ENCODE measurements around the gene SPAG17. TPM values are rescaled to one million over a fixed set of nuclear protein-coding genes. Genes with fewer than 3 reads are reported as not detected.
"Not testable (repeated sequence)": the region's sequence is repeated elsewhere in the genome, so short reads cannot be mapped to it uniquely, and the experiment has no call there.

The SPAG17 gene
- total RNA-seq, 4 donors from 2014 or later, result not detected

- no peak for TF ChIP-seq POLR2A (IDR thresholded peaks at IDR 0.05)
- TF ChIP-seq, protein P1, sequence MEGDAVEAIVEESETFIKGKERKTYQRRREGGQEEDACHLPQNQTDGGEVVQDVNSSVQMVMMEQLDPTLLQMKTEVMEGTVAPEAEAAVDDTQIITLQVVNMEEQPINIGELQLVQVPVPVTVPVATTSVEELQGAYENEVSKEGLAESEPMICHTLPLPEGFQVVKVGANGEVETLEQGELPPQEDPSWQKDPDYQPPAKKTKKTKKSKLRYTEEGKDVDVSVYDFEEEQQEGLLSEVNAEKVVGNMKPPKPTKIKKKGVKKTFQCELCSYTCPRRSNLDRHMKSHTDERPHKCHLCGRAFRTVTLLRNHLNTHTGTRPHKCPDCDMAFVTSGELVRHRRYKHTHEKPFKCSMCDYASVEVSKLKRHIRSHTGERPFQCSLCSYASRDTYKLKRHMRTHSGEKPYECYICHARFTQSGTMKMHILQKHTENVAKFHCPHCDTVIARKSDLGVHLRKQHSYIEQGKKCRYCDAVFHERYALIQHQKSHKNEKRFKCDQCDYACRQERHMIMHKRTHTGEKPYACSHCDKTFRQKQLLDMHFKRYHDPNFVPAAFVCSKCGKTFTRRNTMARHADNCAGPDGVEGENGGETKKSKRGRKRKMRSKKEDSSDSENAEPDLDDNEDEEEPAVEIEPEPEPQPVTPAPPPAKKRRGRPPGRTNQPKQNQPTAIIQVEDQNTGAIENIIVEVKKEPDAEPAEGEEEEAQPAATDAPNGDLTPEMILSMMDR (IDR thresholded peaks at IDR 0.05), result no peak
- Histone ChIP-seq H3K36me3 (no peaks in the 10 kb centered on the region), H3K27me3 (no peaks in the 10 kb centered on the region), H3K4me1 (peaks cover 0 to 23% (median 8%) of the 10 kb centered on the region in 4 donors), H3K4me3 (peak overlapping the region; percentile 79 to 96 (median 94)), H3K9me3 (no peaks in the 10 kb centered on the region), H3K27ac (peak overlapping the region in 3 of 4 donors; percentile 83 to 92 (median 84))
- no peak for DNase-seq
Observed at GRCh38 chr1:117930173-117930447, 254.9 kb downstream of the SPAG17 start.

GRCh38 chr1:117929343-117930172 is 255.5 kb downstream of the SPAG17 start, which contains the start of the genes GDAP2 and WDR3:
GDAP2 (minus strand) TSS chr1:117929621; CDS start chr1:117920357, 9,264 bp downstream.
WDR3 (plus strand) TSS chr1:117929739; CDS start chr1:117933320, 3,581 bp downstream.
- peak; percentile 96 to 99 (median 96) for DNase-seq
- Histone ChIP-seq H3K4me1 (peaks cover 0 to 23% (median 8%) of the 10 kb centered on the region in 4 donors), H3K36me3 (no peaks in the 10 kb centered on the region), H3K9me3 (no peaks in the 10 kb centered on the region), H3K4me3 (peak within 1 kb of the TSS; percentile 79 to 96 (median 94)), H3K27ac (peak within 1 kb of the TSS; percentile 83 to 92 (median 86)), H3K27me3 (no peaks in the 10 kb centered on the region)
- peak; percentile 54 to 72 for TF ChIP-seq POLR2A (IDR thresholded peaks at IDR 0.05)
- TF ChIP-seq, protein P1 (IDR thresholded peaks at IDR 0.05), result no peak

DNA sequence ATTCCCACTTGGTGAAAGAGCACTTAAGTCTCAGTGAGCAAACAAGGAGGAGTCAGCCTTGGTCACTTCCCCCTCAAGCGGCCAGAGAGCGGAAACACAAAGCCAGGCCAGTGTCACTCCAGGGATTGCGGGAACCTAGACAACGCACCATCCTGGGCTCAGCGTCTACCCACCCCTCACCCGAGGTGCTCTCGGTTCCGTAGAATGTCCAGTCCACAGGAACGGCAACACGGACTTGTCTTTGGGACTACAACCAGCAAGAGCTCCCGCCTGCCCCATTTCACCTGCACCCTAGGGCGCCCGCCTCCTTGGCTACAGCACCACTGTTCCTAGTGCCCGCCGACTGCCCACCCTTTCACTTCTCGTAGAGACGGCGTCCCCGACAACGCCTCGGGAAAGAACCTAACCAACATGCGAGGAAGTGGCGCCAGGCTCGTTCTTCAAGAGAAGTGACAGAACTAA is 256.1 kb downstream of the SPAG17 start:
- H3K36me3 ChIP-seq, result no peaks in the 10 kb centered on the region
- H3K4me3 ChIP-seq, result peak overlapping the region; percentile 79 to 96 (median 94)
- peak overlapping the region; percentile 83 to 92 (median 86) for H3K27ac ChIP-seq
- H3K27me3 ChIP-seq, result no peaks in the 10 kb centered on the region
- H3K9me3 ChIP-seq, result no peaks in the 10 kb centered on the region
- TF ChIP-seq POLR2A (IDR thresholded peaks at IDR 0.05), result peak in 1 of 2 donors; percentile 41
- TF ChIP-seq, protein P1 (IDR thresholded peaks at IDR 0.05), result peak in 1 of 6 experiments; percentile 5
- H3K4me1 ChIP-seq, result peaks cover 0 to 23% (median 8%) of the 10 kb centered on the region in 4 donors
- DNase-seq, result peak; percentile 51 to 74 (median 71)

GRCh38 chr1:117925981-117926380 is 259.0 kb downstream of the SPAG17 start:
- peaks cover 0 to 17% (median 6%) of the 10 kb centered on the region in 4 donors for H3K4me1 ChIP-seq
- H3K9me3 ChIP-seq, result no peaks in the 10 kb centered on the region
- H3K4me3 ChIP-seq, result no peak overlapping the region
- DNase-seq, result no peak
- H3K27me3 ChIP-seq, result no peaks in the 10 kb centered on the region
- no peak overlapping the region for H3K27ac ChIP-seq
- no peaks in the 10 kb centered on the region for H3K36me3 ChIP-seq
- TF ChIP-seq, protein P1 (IDR thresholded peaks at IDR 0.05), result no peak
- no peak for TF ChIP-seq POLR2A (IDR thresholded peaks at IDR 0.05)

- H3K36me3 ChIP-seq, result peaks cover 0 to 20% (median 0%) of the 10 kb centered on the region in 3 donors
- not testable (repeated sequence) for DNase-seq, H3K4me1 ChIP-seq, H3K27me3 ChIP-seq, H3K9me3 ChIP-seq, H3K4me3 ChIP-seq, H3K27ac ChIP-seq
Observed at GRCh38 chr1:117922717-117923116, 262.3 kb downstream of the SPAG17 start.

DNA sequence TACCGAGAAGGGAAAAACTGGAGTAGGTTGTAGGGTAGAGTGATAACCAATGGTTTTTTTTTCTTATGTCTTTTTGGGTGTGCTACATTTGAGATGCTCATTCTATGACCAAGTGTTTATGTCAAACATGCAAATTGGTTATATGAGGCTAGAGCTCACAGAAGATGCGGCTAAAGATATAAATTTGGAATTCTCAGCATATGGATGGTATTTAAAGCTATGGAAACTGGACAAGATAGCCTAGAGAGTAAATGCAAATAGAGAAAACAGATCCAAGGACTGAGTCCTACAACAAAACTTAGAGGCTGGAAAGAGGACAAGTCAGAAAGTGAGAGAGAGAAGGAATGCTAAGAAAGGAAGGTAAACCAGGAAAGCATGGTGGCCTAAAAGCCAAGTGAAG is 263.0 kb downstream of the SPAG17 start:
- no peak for DNase-seq
- peaks cover 0 to 27% (median 0%) of the 10 kb centered on the region in 3 donors for H3K36me3 ChIP-seq
- no peak for TF ChIP-seq POLR2A (IDR thresholded peaks at IDR 0.05)
- TF ChIP-seq, protein P1 (IDR thresholded peaks at IDR 0.05), result no peak
- no peaks in the 10 kb centered on the region for H3K27me3 ChIP-seq
- H3K9me3 ChIP-seq, result no peaks in the 10 kb centered on the region
- H3K4me1 ChIP-seq, result no peaks in the 10 kb centered on the region
- no peak overlapping the region for H3K27ac ChIP-seq
- no peak overlapping the region for H3K4me3 ChIP-seq

All from Peyer's patch (tissue), 4 donors.